GM19324 (cell line): ENCODE data around the gene ATF3.
A peak's percentile ranks its signal among the peaks of the same experiment; 100 is the strongest.
"Not testable (repeated sequence)": the region's sequence is repeated elsewhere in the genome, so short reads cannot be mapped to it uniquely, and the experiment has no call there.

Source experiments
- ATAC-seq: cut with Tn5 transposase; IDR thresholded peaks from one replicate; pipeline ENCODE4 v1.9.1; 2021; ENCODE audit warnings: mild to moderate bottlenecking, moderate library complexity; ENCODE audit not compliant: unreplicated experiment, low FRiP score

ATF3 gene

DNA sequence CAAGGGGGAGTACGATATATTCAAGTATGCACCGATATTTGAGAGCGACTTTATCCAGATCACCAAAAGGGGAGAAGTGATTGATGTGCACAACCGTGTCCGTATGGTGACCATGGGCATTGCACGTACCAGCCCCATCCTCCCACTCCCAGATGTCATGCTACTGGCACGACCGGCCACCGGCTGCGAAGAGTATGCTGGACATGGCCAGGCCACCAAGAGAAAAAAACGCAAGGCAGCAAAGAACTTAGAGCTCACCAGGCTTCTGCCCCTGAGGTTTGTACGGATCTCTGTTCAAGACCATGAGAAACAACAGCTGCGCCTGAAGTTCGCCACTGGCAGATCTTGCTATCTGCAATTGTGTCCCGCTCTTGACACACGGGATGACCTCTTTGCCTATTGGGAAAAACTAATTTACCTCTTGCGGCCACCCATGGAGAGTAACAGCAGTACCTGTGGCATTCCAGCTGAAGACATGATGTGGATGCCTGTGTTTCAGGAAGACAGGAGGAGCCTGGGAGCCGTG, 16.5 kb downstream of the ATF3 start:
- ATAC-seq = no peak

DNA sequence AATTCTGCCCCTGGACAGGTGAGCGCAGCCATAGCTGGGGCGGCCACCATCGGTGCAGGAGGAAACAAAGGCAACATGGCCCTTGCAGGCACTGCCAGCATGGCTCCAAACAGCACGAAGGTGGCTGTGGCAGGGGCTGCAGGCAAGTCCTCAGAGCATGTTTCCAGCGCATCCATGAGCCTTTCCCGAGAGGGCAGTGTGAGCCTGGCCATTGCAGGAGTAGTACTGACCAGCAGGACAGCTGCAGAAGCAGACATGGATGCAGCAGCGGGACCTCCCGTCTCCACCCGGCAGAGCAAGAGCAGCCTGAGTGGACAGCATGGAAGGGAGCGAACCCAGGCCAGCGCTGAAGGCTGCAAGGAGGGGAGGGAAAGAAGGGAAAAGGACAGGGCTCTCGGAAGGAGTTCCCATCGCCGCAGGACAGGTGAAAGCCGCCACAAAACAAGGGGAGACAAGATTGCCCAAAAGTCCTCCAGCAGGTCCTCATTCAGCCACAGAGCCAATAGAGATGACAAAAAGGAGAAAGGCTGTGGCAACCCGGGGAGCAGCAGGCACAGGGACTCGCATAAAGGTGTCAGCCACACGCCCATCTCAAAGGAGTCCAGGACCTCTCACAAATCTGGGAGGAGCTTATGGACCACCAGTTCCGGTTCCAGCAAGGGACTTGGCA, 17.4 kb downstream of the ATF3 start:
- ATAC-seq = no peak

DNA sequence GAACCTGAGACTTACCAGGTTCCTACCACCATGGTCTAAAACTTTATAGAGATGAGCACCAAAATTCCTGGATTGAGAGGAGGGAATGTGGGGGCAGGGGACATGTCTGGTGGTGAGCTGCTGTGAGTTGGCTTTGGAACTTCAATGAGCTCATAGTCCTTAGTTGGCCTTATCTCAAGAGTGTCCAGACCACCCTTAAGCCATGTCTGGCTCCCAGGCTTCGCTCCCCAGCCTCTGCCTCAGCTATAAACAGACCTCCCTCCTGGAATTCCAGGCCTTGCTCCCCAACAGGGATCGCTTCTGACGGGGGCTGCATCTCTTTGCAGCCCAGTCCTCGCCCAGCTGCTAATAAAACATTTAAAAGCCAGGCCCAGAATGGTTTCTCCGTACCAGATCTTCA, 19.5 kb downstream of the ATF3 start:
- ATAC-seq = no peak

DNA sequence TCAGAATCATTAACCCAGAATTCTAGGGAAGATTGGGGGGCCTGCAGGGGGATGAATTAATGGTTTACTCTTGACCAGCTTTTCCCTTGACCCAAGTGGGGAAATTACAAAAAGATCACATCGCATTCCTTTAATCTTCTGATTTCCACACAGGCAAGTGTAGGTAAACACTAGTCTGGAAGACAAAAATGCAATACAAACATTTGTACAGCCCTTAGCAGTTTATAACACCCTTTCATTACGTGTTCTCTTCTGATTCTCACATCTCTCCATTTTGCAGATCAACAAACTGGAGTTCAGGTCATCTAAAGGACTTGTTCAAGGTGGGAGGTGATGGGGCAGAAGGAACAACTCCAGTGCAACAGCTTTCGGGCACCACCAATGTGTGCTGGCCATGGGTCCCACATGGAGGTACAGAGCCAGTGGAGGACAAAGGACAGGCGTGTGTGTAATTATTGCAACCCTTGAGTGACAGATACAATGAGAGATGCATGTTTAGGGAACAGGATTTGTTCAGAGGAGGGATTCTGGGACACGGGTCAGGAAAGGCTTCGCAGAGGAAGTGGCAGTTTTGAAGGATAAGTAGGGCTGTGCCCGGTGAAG, 20.4 kb downstream of the ATF3 start:
- no peak for ATAC-seq

DNA sequence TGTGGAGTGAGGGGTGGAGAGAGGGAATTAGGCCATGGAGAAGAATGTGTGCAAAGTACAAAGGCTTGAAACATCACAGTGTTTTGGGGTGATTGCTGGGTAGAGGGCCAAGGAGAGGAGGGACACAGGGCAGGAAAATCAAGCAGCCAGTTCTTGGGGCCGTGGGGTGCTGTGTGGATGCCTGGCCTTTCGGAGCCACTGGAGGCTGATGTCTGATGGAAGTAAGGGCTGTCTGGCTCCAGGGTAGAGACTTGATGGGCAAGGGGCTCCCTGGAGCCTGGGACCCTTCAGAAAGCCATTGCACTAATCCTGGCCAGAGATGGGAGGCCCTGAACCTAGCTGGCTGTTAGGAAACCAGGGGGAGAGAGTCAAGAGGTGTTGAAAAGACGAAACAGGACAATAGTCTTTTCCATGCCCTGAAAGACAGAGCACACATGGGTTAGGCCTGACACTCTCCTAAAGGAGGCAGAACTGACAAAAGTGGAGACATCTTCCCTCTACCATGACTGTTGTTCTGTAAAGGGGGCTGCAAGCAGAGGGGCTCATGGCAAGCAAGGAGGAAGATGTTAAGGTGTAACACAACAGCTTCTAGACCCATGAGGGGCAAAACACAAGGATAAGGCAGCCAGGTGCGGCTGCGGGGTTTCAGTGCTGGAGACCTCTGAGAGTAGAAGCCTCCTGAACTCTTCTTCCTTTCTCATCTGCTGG, 21.0 kb downstream of the ATF3 start:
- no peak for ATAC-seq

DNA sequence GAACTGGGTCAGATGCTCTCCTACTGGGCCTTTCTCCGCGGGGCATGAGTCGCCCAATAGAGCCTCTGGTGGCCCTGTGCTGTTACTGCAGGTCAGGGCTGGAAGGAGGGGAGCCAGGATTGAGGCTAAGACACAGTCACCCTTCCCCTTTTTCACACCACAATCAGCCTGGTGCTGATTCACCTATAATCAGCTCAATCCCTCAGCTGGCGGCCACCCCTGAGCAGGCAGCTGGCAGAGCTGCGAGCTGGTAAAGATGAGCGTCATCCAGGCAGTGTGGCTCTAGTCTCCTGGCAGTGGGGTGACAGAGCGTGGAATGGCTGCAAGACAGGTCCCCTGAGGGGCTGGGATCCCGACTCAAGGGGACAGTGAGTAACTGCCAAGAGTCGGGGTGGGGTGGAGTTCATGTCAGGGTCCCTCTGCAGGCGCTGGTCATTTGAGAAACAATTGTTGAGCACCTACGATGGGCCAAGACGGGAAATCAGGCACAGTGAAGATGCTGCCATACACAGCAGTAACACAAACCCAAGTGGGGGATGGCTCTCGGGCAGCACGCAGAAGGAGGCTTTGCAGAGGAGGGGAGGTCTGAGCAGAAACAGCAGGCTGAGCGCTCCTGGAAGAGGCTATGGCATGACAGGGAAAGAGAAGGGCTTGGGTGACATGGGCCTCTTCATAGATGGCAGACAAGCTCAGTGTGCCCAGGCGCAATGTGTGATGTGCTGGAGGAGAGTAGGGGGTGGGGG, 21.8 kb downstream of the ATF3 start:
- ATAC-seq = peak; percentile 85

DNA sequence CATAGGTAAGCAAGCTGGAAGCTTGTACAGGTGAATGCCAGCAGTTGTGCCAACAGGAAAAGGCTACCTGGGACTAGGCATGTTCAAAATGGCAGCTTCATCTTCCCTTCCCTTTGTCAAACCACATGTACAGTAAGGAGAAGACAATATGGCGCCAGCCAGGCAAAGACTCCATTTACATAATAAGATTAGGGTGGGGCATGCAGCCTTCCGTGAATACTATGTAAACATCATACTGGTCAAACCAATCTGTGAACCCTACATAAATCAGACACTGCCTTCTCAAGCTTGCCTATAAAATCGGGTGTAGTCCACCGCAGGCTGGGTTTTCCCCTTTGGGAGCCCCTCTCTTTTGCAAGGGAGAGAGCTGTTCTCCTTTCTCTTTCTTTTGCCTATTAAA, 24.6 kb downstream of the ATF3 start:
- no peak for ATAC-seq

DNA sequence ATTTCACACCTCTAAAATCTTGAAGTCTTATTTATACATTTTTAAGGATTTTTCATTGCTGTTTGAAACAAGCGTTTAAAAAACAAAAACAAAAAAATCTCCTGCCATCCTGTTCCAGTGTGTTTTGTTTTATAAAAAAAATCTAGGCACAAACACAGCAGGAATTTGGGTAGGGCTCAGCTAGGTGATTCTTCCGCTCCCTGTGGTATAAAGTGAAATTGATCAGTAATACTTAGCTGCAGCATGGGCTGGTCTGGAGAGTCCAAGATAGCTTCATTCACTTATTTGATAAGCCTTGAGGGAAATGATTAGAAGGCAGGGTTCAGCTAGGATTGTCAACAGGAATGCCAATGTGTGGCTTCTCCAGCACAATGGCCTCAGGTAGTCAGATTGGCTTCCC, 25.7 kb downstream of the ATF3 start:
- ATAC-seq = no peak

DNA sequence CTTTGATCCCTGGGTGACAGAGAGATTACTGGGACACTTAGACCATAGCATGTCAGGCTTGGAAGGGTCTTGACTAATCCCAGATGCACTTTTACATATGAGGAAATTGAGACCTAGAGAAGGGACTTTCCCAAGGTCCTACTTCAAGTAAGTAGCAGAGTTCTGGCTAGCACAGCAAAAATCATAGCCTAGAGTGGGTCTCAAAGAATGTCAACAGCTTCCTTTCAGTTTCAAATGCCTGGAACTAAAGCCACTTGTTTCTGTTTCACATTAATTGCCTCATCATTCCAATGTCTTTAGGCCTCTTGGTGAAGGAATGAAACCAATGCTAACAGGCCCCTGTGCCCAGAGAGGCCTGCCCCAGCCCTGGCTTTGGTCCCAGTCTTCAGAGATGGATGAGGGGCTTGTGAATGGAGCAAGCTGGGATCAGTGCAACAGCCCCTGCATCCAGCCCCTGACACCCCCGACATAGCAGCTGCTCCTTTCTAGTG, 26.6 kb downstream of the ATF3 start:
- ATAC-seq = no peak

DNA sequence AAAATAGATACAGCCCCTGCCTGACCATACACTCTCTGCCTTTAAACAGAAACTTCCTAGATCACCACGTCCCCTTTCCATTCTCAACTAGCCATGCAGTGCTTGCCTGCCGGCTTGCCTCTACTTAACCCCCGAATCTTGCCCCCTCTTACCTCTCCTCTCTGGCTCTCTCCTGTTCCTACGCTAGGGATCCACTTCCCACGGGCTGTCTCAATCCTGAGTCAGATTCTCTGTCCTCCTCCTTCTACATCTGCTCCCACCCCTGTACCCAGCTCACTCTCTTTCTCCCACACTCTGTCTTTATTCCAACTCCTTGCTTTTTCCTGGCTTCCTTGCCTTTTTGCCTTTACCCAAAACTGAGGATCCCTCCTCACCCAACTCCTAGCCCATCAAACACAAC, 29.3 kb downstream of the ATF3 start:
- no peak for ATAC-seq

DNA sequence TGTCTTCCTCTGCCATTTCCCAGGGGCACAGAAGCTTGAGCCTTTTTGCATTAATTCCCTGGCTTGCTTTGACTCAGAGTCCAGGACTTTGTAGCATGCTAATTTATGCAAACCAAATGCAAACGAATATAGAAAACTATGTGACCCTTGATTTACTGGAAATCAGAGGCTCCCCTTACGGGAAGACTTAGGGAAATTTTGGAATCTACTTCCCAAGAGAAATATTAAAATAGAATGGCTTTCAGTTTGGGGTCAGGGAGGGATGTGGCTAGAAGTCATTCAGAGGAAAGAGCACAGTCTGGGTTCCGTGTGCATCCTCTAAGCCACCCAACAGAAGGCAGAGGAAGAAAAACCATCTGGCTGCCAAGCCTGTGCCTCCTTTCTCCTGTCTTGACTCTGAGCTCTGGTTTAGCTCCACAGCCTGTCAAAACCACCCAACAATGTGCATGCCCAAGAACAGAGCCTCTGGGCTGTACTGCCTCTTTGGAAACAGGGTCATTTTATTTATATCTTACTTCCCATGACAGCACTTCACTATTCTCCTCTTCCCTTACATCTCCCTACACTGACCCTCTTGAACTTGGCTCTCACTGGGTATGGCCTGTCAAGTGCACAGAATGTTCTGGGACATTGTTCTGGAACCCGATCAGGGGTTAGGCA, 30.1 kb downstream of the ATF3 start:
- no peak for ATAC-seq

DNA sequence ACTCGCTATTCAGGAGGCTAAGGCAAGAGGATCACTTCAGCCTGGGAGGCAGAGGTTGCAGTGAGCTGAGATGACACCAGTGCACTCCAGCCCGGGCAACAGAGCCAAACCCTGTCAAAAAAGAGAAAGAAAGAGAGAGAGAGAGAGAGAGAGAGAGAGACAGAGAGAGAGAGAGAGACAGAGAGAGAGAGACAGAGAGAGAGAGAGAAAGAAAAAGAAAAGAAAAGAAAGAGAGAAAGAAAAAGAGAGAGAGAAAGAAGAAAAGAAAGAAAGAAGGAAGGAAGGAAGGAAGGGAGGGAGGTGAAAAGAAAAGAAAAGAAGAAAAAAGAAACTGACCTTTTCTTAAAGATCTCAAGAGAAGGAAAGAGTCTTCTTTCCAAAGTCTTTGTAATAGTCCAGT, 31.0 kb downstream of the ATF3 start:
- not testable (repeated sequence) for ATAC-seq

DNA sequence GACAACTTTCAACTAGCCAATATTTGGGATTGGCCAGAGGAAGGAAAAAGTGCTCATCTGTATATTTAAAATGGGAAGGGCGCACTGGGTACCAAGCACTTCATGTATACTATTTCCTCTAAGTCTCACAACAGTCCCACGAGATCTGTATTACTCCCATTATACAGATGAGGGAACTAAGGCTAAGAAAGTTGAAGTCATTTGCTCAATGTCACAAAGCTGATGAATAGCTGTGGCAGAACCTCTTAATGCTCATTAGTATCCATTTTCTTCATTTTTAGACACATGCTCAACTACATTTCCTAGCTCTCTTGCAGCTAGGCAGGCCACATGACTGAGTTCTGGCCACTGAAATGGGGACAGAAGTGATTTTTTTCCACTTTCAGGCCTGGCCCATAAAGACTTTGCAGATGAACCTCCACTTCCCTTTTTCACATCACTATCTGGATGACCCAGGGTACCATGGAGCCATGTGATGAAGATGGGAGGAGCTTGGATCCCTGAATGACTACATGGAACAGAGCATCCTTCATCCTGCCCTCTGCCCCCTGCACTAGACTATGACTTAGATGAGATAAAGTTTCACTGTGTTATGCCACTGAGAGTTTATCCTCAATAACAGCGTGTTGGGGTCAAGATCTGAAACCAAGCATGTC, 31.8 kb downstream of the ATF3 start:
- ATAC-seq = no peak

DNA sequence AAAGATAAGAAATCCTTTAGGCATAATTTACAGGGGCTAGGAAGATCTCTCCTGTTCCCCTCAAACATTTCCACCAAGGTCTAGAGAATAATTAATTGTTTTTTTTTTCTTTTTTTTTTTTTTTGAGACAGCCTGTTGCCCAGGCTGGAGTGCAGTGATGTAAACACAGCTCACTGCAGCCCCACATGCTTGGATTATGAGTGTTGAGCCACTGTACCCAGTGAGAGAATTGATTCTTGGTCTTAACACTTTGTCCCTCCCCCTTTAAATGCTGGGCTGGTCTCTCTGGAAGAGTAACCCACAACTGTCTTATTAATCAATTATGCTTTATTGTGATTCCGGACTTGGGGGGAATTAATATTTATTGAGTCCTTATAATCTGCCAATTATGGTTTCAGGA, 33.4 kb downstream of the ATF3 start:
- ATAC-seq = no peak

DNA sequence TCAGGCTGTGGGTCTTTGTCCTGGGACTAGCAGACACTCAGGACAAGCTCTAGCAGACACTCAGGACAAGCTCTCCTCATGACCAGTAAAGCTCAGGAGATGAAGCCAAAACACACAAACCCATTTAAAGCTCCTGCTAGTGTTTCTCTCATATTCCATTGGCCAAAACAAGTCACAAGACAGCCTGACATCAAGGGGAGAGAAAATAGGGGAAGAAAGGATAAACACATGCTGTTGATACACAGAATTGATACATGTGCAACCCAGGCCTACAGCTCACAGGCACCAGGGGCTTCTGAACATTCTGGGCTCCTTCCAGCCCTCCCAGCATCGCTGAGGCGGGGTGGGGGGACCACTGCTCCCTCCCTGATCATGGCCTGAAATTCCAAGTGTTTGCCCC, 35.3 kb downstream of the ATF3 start:
- ATAC-seq = no peak

DNA sequence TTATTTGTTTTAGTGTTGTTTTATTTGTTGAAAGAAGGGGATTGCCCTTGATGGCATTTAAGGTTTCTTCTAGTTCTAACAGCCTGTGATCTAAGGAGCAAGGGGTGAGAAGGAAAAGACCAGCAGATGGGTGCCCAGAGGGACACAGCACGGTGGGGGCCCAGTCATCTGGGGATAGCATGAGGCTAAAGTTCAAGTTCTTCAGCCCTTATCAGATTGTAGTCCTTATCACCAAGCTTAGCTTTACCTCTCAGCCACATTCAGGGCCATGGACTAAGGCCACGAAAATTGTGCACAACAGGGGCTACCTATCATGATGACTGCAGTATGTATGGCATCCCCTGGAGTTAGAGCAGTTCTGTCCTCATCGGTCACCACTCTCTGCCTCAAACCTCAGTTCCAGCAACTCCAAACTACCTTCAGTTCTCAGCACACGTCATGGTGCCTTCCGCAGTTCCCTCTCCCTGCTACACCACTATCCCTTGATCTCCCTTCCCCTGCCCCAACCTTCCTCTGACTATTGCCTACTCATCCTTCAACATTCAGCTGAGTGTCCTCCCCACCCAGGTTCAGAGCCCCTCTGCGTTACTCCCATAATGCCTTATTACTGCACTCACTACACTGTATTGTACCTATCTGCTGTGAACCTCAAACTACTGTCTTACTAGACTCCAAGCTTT, 36.4 kb downstream of the ATF3 start:
- ATAC-seq = no peak

DNA sequence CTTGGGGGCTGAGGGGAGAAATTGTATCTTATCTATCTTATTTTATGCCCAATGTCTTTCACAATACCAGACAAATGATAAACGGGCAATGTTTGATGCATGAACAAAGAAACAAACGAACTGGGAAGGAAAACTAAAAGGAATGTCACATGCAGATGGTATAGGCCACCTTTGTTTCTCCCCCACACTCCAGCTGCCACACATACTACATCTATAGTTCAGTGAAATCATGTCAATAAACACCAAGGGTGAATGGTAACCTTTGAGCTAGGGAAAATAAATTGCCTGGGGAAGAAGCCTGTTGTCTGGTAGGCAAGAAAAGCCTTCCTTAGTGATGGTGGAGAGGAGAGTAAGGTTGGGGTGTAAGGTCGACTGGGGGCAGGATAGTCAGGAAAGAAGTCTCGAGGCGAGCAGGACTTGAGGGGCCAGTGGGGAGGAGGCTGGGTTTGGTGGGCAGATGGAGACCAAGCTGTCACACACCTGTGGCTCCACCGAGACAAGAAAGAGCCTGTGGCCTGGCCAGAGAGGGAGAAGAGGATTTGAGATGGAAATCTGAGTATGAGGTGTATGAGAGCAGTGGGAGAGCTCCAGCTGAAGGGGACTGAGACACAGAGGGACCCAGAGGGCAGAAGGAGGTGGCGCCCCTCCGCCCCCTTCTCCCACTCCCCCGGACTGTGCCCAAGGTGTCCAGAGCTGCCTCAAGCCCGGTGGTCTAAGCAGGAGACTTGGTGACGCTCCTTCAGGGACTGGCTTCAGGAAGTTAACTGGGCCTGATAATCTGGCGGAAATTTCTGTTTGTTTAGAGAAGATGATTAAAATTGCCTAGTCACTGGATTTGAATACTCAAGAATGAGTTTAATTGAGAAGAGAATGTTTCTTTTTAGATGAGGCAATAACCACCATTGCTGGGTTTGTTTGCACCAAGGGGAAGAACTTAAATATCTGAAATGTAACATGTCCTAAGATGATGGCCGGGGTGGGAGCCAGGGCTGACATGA, 37.3 kb downstream of the ATF3 start:
- ATAC-seq = no peak

DNA sequence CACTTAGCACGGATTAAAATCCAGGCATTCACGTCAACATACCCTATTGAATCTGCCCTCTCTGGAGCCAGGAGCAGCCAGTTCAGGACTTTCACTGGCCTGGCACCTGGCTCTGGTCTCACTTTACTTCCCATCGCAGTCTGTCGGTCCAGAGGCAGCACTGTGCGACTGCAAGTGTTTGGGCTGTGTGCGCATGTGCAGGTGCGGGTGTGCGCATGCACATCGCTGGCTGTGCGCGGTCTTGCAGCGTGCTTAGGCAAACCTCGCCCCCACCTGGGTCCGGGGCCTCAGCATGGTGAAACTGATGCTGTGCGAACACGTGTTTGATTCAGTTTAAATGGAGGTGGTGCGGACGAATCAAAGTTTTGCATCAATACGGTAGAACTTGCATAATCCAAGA, 38.0 kb downstream of the ATF3 start:
- ATAC-seq = no peak
